ENCODE data around the gene MRPL58.
A peak's percentile ranks its signal among the peaks of the same experiment; 100 is the strongest.

MRPL58 gene

DNA sequence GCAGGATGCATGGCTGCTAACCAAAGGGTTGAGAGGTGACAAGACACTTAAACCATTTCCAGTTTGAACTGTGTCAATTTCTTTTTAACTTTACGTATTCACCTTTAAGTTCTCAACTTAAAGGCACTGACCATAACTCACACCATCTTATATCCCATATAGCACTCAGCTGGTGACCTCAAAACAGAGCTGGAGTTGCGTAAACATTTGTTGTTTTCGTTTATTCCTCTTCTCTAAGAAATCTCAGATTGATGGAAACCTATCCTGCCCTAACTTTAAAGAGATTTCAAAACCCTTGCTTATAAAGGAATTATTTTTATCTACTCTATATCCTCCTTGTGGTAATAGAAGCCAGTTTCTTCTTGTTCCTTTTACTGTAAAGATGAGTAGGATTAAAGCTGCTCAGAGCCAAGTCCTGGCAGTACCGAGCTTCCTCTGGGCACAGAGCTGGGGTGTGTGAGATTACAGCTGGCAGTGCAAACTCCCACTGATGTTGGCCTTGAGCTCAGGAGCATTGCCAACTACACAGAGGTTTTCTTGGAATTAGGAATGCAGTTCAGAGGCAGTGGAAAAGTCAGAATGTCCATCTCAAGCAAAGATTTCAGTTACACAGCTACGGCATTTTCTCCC, 35.9 kb downstream of the MRPL58 start:
- DNase-seq = no peak

DNA sequence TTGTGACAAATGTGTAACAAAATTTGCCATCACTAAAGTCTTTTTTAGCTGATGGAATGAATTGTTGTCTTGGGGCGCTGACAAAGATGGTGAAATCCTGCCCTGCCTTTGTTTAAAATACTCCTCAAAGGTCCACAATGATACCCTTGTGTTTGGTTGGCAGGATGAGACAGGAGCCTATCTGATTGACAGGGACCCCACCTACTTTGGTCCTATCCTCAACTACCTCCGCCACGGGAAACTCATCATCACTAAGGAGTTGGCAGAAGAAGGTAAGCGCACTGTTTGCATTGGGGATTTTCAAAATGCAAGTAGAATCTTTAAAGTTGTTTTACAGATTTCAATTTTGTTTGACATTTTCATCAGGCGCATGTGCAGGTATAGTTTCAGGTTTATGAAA, 36.6 kb downstream of the MRPL58 start:
- DNase-seq = no peak

DNA sequence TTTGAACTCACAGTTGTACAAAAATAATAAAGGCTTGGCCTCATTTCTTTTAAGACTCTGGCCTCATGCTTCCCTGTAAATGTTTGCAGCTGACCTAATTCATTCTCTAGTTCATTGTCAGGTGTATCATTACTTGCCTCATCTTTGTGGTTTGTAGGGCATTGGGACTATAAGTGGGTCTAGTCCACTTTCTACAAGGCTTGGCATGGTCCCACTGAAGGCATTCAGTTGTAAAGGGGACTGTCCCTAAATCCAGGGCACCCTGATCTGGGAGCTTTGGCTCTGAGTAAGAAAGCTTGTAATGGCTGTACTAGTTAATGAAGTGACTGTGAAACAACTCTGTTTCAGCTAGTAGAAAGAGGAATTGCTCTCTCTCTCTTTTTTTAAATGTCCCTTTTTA, 37.2 kb downstream of the MRPL58 start:
- DNase-seq = no peak

- DNase-seq = no peak
Observed at GRCh38 chr17:75051941-75052340, 39.5 kb downstream of the MRPL58 start.

DNA sequence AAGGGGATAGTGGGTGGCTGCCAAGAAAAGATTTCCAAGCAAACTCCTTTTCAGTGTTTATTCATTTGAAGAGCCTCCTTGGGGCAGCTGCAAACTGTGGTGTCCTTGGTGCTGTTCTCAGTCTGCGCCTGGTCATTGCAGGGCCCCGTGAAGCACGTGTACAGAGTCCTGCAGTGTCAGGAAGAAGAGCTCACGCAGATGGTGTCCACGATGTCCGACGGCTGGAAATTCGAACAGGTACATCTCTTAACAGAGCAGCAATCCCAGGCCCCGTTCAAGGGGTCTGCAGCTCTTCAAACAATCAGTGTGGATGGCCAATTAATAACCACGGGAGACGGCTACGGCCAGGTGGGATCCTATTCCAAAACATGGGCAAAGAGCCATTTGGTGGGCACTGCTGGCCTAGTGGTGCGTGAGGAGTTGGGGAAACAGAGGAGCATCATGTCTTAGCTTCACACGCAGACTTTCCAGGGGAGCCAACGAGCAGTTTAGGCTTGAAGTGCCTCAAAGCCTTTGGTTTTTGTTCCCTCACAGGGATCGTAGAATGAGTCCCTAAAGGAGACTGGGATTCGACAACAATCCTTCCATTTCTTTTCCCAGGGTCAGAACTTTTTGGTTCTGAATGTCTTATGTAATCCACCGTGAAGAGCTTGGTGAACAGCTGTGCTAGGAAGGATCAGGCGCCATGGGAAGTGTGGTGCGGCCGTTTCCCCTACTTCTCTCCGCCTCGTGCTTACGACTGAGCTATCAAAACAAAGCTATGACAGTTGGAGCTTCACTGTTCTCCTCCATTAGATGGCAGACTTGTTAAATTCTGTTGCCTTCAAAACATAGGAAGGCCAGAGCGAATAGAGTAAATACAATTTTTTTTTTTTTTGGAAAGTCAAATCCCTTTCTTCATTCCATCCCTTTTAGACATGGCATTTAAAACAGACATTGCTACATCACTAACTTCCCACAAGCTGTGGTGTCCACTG, 47.2 kb downstream of the MRPL58 start:
- peak; percentile 43 for DNase-seq

DNA sequence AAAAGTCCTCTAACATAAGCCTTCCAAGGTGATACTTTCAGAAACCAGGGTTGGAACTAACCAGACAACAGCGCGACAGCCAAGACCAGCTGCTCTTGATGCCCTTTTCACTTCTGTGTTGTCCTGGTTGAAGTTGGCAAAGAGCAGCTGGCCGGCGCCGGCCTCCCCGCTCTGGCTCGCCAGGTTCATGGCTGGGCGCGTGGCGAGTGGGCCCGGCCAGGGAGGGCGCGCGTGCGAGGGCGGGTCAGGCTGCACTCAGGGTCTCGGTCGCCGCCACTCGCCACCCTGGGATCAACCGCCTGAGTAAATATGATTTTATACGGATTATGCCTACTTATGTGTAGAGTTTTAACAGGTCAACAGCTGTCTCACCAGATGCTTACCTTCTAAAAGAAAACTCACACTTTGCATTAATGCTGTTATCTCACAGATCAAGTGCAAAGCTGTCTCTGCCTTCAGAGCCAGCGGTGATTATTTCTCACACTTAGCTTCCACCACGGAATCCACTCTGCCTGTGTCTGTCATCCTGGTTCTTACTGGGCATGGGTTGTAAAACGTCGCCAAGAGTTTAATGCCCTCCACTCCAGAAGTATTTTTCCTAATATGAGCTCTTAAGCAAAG, 48.1 kb downstream of the MRPL58 start:
- no peak for DNase-seq

DNA sequence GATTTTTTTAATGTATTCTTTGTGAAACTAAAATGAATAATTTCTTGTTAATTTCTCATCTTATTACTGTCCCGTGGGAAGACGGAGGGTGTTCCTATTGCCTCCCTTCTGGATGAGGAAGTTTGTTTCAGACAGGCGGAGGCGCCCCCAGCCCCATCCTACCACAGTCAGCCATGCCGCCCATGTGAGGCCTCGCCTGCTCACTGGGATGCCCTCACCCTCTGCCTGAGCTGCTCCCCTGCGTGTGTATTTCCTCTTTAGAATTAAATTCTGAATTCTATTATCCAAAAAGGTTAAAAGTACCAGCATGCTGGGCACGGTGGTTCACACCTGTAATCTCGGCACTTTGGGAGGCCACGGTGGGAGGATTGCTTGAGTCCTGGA, 48.6 kb downstream of the MRPL58 start:
- DNase-seq = no peak

- no peak for DNase-seq
Observed at GRCh38 chr17:75061618-75062017, 49.1 kb downstream of the MRPL58 start.

DNA sequence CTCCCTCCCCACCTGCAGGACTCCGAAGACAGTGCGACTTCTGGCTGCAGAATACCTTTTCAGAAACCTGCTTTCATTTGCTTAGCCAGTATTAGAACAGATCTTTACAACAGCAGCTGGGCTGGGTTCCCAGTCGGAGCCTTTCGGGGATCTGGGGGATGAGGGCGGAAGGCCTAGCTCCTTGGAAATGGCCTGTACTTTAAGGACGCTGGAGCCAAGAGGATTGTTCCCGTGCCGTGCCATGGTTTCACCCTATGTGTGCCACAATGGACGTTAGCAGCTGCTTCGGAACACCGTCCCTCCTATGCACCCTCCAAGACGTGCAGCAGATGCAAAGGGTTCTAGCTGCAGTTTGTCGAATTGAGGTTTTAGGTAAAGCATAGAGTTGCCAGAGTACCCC, 50.7 kb downstream of the MRPL58 start:
- DNase-seq = no peak

GRCh38 chr17:75063626-75064025, 51.2 kb downstream of the MRPL58 start:
- no peak for DNase-seq

DNA sequence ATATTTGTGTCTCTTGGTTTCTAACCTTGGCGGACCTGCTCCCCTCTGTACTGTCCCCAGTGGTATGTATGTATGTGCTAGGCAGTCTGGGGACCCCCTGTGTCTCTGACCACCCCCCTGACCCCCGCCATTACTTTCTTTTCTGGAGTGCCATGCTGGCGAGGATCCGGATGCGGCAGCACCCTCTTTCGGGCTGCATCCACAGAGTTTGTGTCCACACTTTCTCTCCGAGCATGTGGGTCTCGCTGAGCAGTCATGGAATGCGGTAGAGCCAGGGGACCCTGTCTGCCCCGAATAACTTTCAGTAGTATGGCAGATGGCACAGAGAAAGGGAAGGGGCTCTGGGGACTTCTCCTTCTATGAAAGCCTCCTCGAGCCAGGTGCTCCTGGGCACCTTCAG, 51.6 kb downstream of the MRPL58 start:
- no peak for DNase-seq

DNA sequence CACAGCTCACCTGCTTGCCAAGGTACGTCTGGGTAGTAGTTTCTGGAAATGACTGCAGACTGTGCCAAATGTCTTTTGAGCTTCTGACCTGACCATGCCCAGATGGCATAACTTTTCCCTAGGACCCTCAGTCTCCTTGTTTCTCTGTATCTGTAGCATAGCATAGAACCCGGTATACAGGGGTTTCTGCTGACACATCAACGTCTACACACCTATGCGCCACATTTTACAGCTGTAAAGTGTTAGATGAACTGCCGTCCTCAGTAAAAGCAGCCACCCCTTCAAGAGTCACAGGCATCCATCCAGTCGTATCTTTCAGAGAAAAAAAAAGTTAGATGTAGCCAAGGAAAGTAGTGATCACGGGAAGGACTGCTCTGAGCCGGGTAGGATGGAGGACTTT, 52.0 kb downstream of the MRPL58 start:
- DNase-seq = no peak

DNA sequence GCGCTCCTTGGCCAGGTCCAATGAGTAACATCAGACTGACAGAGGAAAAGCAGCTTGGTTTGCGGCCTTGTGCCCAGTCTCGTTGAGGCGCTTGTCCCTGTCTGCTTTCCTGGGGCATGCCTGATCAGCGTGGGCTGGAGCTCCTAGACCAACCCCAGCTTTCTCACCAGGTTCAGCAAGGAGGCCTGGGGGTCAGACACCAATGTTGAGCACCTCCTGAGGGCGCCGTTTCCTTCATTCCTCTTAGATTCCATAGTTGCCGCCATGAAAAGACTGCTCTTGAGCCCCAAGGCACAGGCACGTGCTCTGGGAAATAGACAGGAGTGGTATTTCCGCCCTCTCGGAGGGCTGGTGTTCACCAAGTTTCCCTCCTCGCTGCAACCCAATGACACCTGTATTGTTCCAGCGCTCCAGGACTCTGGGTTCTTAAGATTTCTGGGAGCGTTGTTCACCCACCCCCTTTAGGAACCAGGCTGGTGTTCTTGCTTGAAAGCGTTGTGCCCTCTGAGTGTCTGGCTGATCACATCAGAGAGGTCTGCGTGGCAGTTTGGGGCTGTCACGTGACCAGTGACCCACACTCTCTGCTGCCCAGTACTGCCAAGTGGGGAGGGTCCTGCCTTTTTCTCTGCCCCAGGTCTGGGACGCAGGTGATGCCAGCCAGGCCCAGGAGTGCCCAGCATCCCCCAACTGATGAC, 52.5 kb downstream of the MRPL58 start:
- no peak for DNase-seq

- no peak for DNase-seq
Observed at GRCh38 chr17:75065562-75066151, 53.2 kb downstream of the MRPL58 start.

GRCh38 chr17:75067856-75068255, 55.4 kb downstream of the MRPL58 start:
- DNase-seq = no peak

DNA sequence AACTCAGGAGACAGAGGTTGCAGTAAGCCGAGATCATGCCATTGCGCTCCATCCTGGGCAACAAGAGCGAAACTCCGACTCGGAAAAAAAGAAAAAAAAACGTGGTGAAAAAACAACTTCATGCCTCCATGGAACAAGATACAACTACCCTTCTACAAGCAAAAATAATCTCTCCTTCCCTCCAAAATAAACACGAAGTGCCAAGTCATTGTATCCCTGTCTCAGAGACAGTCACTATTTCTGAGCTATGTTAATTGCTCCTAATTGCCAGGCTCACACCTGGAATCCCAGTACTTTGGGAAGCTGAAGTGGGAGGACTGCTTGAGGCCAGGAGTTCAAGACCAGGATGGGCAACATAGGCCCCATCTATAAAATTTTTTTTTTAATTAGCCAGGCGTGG, 56.3 kb downstream of the MRPL58 start:
- no peak for DNase-seq

DNA sequence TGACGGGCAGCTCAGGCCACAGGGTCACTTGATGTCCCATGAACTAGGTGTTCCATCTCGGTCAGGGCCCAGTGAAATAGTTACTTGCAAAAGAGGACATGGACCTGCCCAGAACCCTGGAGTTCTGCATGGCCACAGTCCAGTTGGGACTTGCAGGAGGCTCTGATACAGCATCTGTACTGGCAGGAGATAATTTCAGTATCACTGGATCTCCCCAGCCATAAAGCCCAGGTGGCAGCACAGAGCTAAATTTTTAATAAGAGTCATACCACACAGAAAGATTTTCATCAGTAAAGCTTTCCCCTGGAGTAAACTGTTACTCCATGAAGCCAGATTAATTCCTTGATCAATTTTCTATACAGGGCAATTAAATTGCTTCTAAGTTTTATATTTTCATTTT, 57.3 kb downstream of the MRPL58 start:
- peak; percentile 48 for DNase-seq

All from HCEC 1CT (cell line).